ENCODE data around the gene CREG2. TPM values are rescaled to one million over a fixed set of nuclear protein-coding genes. Genes with fewer than 3 reads are reported as not detected.

Gene CREG2
- total and polyA plus RNA-seq, 8 donors = 0.05 to 0.19 (median 0.12) TPM; not detected in 5

DNA sequence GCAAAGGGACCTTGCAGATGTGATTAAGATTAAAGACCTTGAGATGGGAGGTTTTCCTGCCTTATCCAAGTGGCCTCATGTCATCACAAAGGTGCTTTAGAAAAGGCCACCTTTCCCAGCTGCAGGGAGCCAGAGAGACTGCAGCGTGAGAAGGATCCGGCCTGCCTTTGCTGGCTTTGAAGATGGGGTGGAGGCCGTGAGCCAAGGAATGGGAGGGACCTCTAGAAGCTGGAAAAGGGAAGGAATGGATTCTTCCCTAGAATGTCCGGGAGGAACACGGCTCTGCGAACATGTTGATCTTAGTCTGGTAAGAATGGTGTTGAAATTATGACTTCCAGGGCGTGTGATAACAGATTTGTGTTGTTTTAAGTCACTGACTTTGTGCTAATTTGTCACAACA lies 39.9 kb upstream of the CREG2 start:
- FAIRE-seq (no peak), ATAC-seq (no peak), DNase-seq (no peak)
- Histone ChIP-seq H3K9me3 (no peaks in the 10 kb centered on the region), H3K4me1 (no peaks in the 10 kb centered on the region), H3K4me3 (no peak overlapping the region), H3K27ac (no peak overlapping the region), H3K27me3 (no peaks in the 10 kb centered on the region), H3K36me3 (no peaks in the 10 kb centered on the region)
- intact Hi-C loops (cut with DNase I) = no loop called here
- 88 to 92% methylated on average over 7 of the region's 7 CpGs for WGBS, 2 donors
- TF ChIP-seq, protein P1, sequence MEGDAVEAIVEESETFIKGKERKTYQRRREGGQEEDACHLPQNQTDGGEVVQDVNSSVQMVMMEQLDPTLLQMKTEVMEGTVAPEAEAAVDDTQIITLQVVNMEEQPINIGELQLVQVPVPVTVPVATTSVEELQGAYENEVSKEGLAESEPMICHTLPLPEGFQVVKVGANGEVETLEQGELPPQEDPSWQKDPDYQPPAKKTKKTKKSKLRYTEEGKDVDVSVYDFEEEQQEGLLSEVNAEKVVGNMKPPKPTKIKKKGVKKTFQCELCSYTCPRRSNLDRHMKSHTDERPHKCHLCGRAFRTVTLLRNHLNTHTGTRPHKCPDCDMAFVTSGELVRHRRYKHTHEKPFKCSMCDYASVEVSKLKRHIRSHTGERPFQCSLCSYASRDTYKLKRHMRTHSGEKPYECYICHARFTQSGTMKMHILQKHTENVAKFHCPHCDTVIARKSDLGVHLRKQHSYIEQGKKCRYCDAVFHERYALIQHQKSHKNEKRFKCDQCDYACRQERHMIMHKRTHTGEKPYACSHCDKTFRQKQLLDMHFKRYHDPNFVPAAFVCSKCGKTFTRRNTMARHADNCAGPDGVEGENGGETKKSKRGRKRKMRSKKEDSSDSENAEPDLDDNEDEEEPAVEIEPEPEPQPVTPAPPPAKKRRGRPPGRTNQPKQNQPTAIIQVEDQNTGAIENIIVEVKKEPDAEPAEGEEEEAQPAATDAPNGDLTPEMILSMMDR (IDR thresholded peaks at IDR 0.05) = no peak

DNA sequence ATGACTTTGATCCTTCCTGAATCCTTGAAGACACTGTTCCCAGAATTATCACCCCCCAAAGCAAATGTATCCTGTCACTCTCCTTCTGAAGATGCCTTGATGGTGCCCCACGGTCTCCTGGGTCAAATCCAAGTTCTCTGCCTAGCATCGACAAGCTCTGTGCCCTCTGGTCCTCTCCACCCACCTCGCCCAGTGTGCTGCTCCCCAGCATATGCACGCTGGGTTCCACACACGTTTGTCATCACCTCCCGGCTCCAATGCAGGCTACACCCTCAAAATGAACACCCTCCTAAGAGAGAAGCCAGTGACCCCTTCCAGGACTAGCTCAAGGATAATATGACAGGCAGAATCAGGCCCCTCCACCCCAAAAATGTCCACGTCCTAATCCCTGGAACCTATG lies 39.5 kb upstream of the CREG2 start:
- H3K27me3 ChIP-seq = no peaks in the 10 kb centered on the region
- no peaks in the 10 kb centered on the region for H3K4me1 ChIP-seq
- no peaks in the 10 kb centered on the region for H3K9me3 ChIP-seq
- ATAC-seq (no peak), DNase-seq (no peak), FAIRE-seq (no peak)
- H3K36me3 ChIP-seq = no peaks in the 10 kb centered on the region
- H3K4me3 ChIP-seq = no peak overlapping the region
- H3K27ac ChIP-seq = no peak overlapping the region
- intact Hi-C loops (cut with DNase I) = no loop called here
- 78 to 90% methylated on average over 7 of the region's 7 CpGs for WGBS, 2 donors
- TF ChIP-seq, protein P1 (IDR thresholded peaks at IDR 0.05) = no peak

DNA sequence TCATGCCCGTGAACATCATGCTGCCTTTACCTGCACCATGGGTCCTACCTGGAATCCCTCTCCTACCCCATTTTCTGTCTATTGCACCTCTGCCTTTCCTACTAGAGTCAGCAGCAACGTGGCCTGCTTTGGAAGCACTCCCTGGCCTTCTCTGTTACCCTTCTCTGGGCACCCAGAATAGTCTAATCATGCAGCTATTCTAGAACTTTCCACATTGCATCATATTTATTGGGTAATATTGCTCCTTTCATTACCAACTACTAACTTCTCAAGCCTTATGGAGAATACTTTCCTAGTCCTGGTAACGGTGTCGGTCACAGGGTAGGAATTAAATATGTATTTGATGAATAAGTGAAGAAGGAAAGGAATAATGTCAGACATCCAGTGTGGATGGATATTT lies 33.3 kb upstream of the CREG2 start:
- Histone ChIP-seq H3K4me3 (no peak overlapping the region), H3K36me3 (no peaks in the 10 kb centered on the region), H3K27ac (no peak overlapping the region), H3K27me3 (no peaks in the 10 kb centered on the region), H3K9me3 (no peaks in the 10 kb centered on the region), H3K4me1 (no peaks in the 10 kb centered on the region)
- DNase-seq = no peak
- 77 to 79% methylated on average over 4 of the region's 4 CpGs for WGBS, 2 donors
- ATAC-seq = no peak
- FAIRE-seq = no peak
- TF ChIP-seq, protein P1 (IDR thresholded peaks at IDR 0.05) = no peak
- intact Hi-C loops (cut with DNase I) = no loop called here

DNA sequence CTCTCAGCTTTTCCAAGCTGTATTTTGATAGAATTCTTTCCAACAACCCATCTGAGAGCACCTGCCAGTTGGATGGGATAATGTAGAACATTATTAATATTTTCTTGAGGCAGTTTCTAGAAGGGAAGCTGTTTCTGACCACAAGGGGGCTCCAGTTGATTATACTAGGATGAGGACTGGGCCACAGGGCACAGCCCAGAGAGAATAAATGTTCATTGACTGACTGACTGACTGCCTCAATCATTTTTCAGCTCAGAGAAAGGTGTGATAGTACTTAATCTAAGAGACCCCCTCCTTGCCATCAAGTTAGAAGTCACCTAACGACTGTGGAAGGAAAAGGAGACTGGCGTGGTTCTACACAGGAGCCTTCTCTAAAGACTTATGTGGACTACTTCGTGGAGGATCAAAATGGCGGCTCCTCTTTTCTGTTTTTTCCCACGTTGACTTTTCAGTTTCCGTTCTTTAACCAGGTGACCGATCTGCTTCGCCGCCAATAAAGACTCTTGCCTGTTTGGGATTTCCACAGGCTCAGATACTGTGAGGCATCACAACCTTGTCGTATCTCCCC lies 31.9 kb upstream of the CREG2 start:
- WGBS, 2 donors = 66 to 75% methylated on average over 10 of the region's 10 CpGs
- intact Hi-C loops (cut with DNase I) = loop anchor here in 1 of 3 donors (10.0 kb wide), 1 partner anchor 426 kb away; no protein-coding TSS in a partner anchor
- Histone ChIP-seq H3K4me1 (no peaks in the 10 kb centered on the region), H3K27ac (no peak overlapping the region), H3K4me3 (no peak overlapping the region), H3K9me3 (no peaks in the 10 kb centered on the region), H3K27me3 (no peaks in the 10 kb centered on the region), H3K36me3 (no peaks in the 10 kb centered on the region)
- TF ChIP-seq, protein P1 (IDR thresholded peaks at IDR 0.05) = peak in 3 of 4 donors; percentile 36 to 62 (median 50)
- ATAC-seq (peak in 3 of 4 donors; percentile 79 to 87 (median 85)), DNase-seq (peak in 3 of 6 donors; percentile 20 to 42 (median 42)), FAIRE-seq (no peak)

DNA sequence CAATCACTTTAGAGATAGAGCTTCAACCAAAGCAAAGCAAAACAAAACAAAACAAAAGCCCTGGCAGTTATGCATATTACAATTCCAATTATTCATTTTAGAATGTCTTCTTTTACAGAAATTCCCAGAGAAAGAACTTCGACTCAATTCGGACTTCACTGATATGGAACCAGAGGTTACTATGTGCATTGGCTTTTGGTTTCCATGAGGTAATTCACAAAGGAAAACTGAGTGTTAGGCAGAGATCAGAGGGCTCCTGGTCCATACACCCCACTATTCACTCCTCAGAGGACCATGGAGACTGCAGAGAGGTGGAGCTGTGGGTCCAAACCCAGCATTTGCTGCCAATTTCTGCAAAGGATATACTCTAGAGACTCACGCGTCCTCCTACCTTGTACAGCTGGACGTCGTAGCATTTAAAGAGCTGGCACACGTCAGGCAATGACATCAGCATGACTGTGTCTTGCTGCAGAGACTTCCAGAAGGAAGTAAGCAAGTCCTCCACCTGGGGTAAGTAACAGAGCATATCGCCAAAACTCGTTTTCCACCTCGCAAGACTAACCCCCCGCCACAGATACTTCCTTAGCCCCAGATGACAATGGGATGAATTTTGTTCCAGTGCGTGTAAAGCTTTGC lies 31.3 kb upstream of the CREG2 start:
- Histone ChIP-seq H3K36me3 (no peaks in the 10 kb centered on the region), H3K4me3 (no peak overlapping the region), H3K27ac (no peak overlapping the region), H3K27me3 (no peaks in the 10 kb centered on the region), H3K9me3 (no peaks in the 10 kb centered on the region), H3K4me1 (no peaks in the 10 kb centered on the region)
- intact Hi-C loops (cut with DNase I) = loop anchor here in 1 of 3 donors (10.0 kb wide), 1 partner anchor 426 kb away; no protein-coding TSS in a partner anchor
- 58 to 63% methylated on average over 12 of the region's 12 CpGs for WGBS, 2 donors
- FAIRE-seq = no peak
- no peak for ATAC-seq
- TF ChIP-seq, protein P1 (IDR thresholded peaks at IDR 0.05) = no peak
- no peak for DNase-seq
